Measurements from ENCODE around the gene TEX54.

- TF ChIP-seq POLR2A (IDR thresholded peaks at IDR 0.05): no peak
- TF ChIP-seq CTCF (IDR thresholded peaks at IDR 0.05): no peak
These were observed 16.1 kb downstream of the TEX54 start for GRCh38 chr11:62816557-62816956.

Measured in Peyer's patch (tissue), 4 donors.